DMS153 treated with DMSO at 0.1 percent for 48 hours (cell line): Measurements from ENCODE around the gene SLC30A7.

Experiments
- DNase-seq: peaks from one replicate; lab custom pipeline; 2025; ENCODE audit not compliant: unreplicated experiment; lab: John Stamatoyannopoulos, UW

The SLC30A7 gene

GRCh38 chr1:101025283-101025656 lies 129.4 kb downstream of the SLC30A7 start:
- no peak for DNase-seq

DNA sequence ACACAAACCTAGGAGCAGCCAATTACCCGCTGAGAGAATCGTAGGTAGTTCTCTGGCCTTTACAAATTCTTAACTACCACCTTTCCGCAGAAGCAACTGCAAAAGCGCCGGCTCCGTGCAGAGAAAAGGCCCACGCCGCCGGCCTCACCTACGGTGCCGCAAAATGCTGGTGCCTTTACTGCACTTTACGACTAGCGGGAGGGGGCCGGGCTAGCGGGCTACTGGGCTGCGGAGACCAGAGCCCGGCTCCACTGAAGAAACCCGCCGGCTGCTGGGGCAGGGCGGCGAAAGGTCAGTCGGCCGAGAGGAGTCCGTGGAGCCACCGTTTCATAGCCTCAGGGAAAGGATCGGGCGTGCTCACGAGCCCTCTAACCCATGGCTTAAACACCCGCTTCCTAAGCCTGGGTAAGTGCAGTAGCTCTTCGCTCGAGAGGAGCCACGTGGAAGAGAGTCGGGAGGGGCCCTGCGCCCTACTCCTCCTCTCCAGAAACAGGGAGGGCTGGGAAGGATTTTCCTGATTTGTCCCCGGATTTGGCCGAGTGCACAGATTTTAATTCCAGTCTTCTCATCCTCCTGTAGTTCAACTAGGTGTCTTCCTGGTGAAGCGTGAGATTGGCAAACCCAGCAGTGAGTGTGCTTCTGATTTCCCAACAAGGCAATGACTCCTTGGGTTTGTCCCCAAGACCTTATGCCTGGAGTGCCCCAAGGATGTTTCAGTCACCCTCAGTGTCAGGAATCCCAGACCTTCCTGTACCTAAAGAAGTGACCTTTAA lies 130.0 kb downstream of the SLC30A7 start, which contains the start of gene DPH5:
Gene DPH5, minus strand, starts transcription at position 128 of the 773 bp plus-strand sequence. CDS start 341 bp downstream, outside the sequence.
- DNase-seq, result peak; percentile 81

- no peak for DNase-seq
These were observed 130.5 kb downstream of the SLC30A7 start for GRCh38 chr1:101026430-101026788.

GRCh38 chr1:101027194-101027772 lies 131.4 kb downstream of the SLC30A7 start:
- DNase-seq, result no peak

GRCh38 chr1:101028466-101028865 lies 132.6 kb downstream of the SLC30A7 start:
- DNase-seq, result no peak

DNA sequence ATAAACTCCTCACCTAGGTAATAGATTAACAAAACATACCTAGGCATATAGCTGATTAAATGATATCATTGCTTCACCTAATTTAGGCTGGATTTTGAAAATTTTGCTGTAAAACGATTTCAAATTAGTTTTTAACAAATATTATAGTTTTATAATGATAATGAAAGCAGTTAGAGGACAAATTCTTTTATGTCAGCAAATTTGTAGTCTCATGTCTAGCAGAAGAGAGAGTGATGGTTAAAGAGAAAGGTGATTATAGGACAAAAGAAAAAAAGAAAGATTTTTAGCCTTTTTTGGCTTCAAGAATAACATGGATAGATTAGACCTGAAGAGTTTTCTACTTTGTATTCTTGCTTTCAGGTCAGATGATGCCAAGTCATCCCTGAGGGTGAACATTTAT lies 133.3 kb downstream of the SLC30A7 start:
- DNase-seq, result no peak

DNA sequence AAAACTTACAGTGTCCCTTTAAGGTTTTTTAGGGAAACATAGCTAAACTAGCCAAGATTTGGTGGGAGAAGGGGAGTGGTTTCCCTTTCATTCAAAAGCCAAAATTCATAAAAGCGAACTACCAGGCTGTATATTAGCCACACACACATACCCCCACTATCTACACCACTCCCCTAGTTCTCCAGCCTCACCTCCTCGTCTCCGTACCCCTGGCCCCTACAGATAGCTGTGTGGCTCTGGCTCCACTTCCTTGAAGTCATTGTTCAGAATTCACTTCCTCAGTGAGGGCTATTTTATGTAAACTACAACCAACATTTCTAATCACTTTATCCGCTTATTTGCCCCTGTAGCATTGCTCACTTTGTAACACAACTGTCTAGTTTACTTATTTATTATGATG lies 135.0 kb downstream of the SLC30A7 start:
- DNase-seq, result no peak
